H9 (cell line): Measurements from ENCODE around the gene C6orf120. TPM values are rescaled to one million over a fixed set of nuclear protein-coding genes. Genes with fewer than 3 reads are reported as not detected.

Experiments used
- DNase-seq: peaks from one replicate; pipeline ENCODE4 v3.0.0-alpha.2; 2017
- H2AFZ ChIP-seq: one replicate; pipeline ENCODE4 v1.6.1; 2013; ENCODE audit warnings: mild to moderate bottlenecking, low read length, control low read depth, moderate library complexity
- H2AK5ac ChIP-seq: 2 replicates; pipeline ENCODE4 v1.6.1; 2013; ENCODE audit warnings: low read length, control low read depth, mixed read lengths; ENCODE audit not compliant: insufficient read length
- H2BK120ac ChIP-seq: one replicate; pipeline ENCODE4 v1.6.1; 2013; ENCODE audit warnings: low read depth, mild to moderate bottlenecking, low read length, control low read depth, inconsistent platforms; ENCODE audit not compliant: poor library complexity, severe bottlenecking
- H2BK12ac ChIP-seq: 2 replicates; pipeline ENCODE4 v1.6.1; 2013; ENCODE audit warnings: low read length, control low read depth, mixed read lengths, low read depth; ENCODE audit not compliant: insufficient read length
- H2BK15ac ChIP-seq: 2 replicates; pipeline ENCODE4 v1.6.1; 2013; ENCODE audit warnings: low read depth, low read length, control low read depth
- H2BK20ac ChIP-seq: one replicate; pipeline ENCODE4 v1.6.1; 2013; ENCODE audit warnings: low read depth, mild to moderate bottlenecking, low read length, control low read depth, inconsistent platforms; ENCODE audit not compliant: poor library complexity, severe bottlenecking
- H2BK5ac ChIP-seq: 2 replicates; pipeline ENCODE4 v1.6.1; 2013; ENCODE audit warnings: low read length, control low read depth, mixed read lengths; ENCODE audit not compliant: insufficient read length
- H3K14ac ChIP-seq: 2 replicates; pipeline ENCODE4 v1.6.1; 2013; ENCODE audit warnings: low read length, control low read depth; ENCODE audit not compliant: insufficient read depth
- H3K18ac ChIP-seq: 2 replicates; pipeline ENCODE4 v1.6.1; 2013; ENCODE audit warnings: low read depth, mild to moderate bottlenecking, mixed read lengths, low read length, control low read depth; ENCODE audit not compliant: insufficient read length
- H3K23ac ChIP-seq: 2 replicates; pipeline ENCODE4 v1.6.1; 2013; ENCODE audit warnings: low read length, control low read depth, mixed read lengths, low read depth; ENCODE audit not compliant: insufficient read length
- H3K23me2 ChIP-seq: 2 replicates; pipeline ENCODE4 v1.6.1; 2013; ENCODE audit warnings: low read depth, mild to moderate bottlenecking, mixed read lengths, low read length, control low read depth; ENCODE audit not compliant: insufficient read length, poor library complexity, severe bottlenecking
- H3K27ac ChIP-seq: 2 replicates; pipeline ENCODE4 v1.5.1; 2013; ENCODE audit warnings: low read length, control low read depth, mixed read lengths, low read depth; ENCODE audit not compliant: insufficient read length
- H3K27me3 ChIP-seq: 2 replicates; pipeline ENCODE4 v1.6.1; 2013; ENCODE audit warnings: low read length, control low read depth, inconsistent platforms; ENCODE audit not compliant: insufficient read depth
- H3K4ac ChIP-seq: 2 replicates; pipeline ENCODE4 v1.6.1; 2013; ENCODE audit warnings: low read depth, mild to moderate bottlenecking, control low read depth, inconsistent platforms, low read length, moderate library complexity
- H3K4me1 ChIP-seq: 2 replicates; pipeline ENCODE4 v1.6.1; 2013; ENCODE audit warnings: low read length, control low read depth, inconsistent platforms; ENCODE audit not compliant: insufficient read depth
- H3K4me2 ChIP-seq: 2 replicates; pipeline ENCODE4 v1.6.1; 2013; ENCODE audit warnings: low read length, control low read depth, mixed read lengths; ENCODE audit not compliant: insufficient read length, insufficient read depth
- H3K56ac ChIP-seq: 2 replicates; pipeline ENCODE4 v1.6.1; 2013; ENCODE audit warnings: low read depth, mild to moderate bottlenecking, mixed read lengths, low read length, control low read depth; ENCODE audit not compliant: insufficient read length
- H3K79me1 ChIP-seq: 2 replicates; pipeline ENCODE4 v1.6.1; 2013; ENCODE audit warnings: low read depth, mild to moderate bottlenecking, moderate library complexity, low read length, control low read depth, inconsistent platforms; ENCODE audit not compliant: insufficient read depth, poor library complexity, severe bottlenecking
- H3K79me2 ChIP-seq: 2 replicates; pipeline ENCODE4 v1.6.1; 2013; ENCODE audit warnings: low read length, control low read depth, inconsistent platforms; ENCODE audit not compliant: insufficient read depth
- H3K9ac ChIP-seq: 2 replicates; pipeline ENCODE4 v1.6.1; 2013; ENCODE audit warnings: low read length, control low read depth, mixed read lengths; ENCODE audit not compliant: insufficient read length; ENCODE audit errors: extremely low read depth
- H3K9me3 ChIP-seq: one replicate; pipeline ENCODE4 v1.6.1; 2013; ENCODE audit warnings: low read depth, low read length, inconsistent platforms; ENCODE audit not compliant: control insufficient read depth
- H3T11ph ChIP-seq: one replicate; pipeline ENCODE4 v1.6.1; 2013; ENCODE audit warnings: mild to moderate bottlenecking, low read length, control low read depth, inconsistent platforms
- H4K20me1 ChIP-seq: one replicate; pipeline ENCODE4 v1.6.1; 2013; ENCODE audit not compliant: control insufficient read depth, insufficient read length, insufficient read depth
- H4K5ac ChIP-seq: 2 replicates; pipeline ENCODE4 v1.6.1; 2013; ENCODE audit warnings: low read depth, mild to moderate bottlenecking, mixed read lengths, low read length, control low read depth; ENCODE audit not compliant: insufficient read length
- H4K8ac ChIP-seq: replicated peaks from 2 replicates; pipeline ENCODE4 v1.6.1; 2013; ENCODE audit warnings: low read length, control low read depth, mixed read lengths, low read depth; ENCODE audit not compliant: insufficient read length
- H4K91ac ChIP-seq: 2 replicates; pipeline ENCODE4 v1.6.1; 2013; ENCODE audit warnings: low read depth, mild to moderate bottlenecking, moderate library complexity, mixed read lengths, low read length, control low read depth; ENCODE audit not compliant: insufficient read length
- H3K27ac Mint-ChIP-seq, 3 experiments: 2 replicates in 2 of 3; 3 replicates in 1 of 3; pipeline ENCODE4 v1.8.0; 2020 to 2021; ENCODE audit warnings: mixed read lengths in 3 of 3, mild to moderate bottlenecking in 1 of 3, moderate library complexity in 1 of 3
- H3K27me3 Mint-ChIP-seq: 2 replicates; pipeline ENCODE4 v1.8.0; 2021; ENCODE audit warnings: low read depth, mild to moderate bottlenecking, moderate library complexity, mixed read lengths
- H3K36me3 Mint-ChIP-seq, 3 experiments: 2 replicates in 2 of 3; 3 replicates in 1 of 3; pipeline ENCODE4 v1.8.0; 2020 to 2021; ENCODE audit warnings: low read depth in 3 of 3, mixed read lengths in 3 of 3; ENCODE audit not compliant: insufficient read depth in 1 of 3
- H3K4me1 Mint-ChIP-seq, 2 experiments: 2 replicates each; pipeline ENCODE4 v1.8.0; 2020; ENCODE audit warnings: mixed read lengths in 2 of 2
- H3K4me3 Mint-ChIP-seq, 2 experiments: 2 replicates in 1 of 2; 3 replicates in 1 of 2; pipeline ENCODE4 v1.8.0; 2020 to 2021; ENCODE audit warnings: mild to moderate bottlenecking in 2 of 2, mixed read lengths in 2 of 2, moderate library complexity in 1 of 2
- H3K9me3 Mint-ChIP-seq, 2 experiments: 2 replicates in 1 of 2; 3 replicates in 1 of 2; pipeline ENCODE4 v1.8.0; 2020; ENCODE audit warnings: mild to moderate bottlenecking in 2 of 2, mixed read lengths in 2 of 2, moderate library complexity in 1 of 2
- CTCF ChIP-seq: fragments of 200-600 bp; sonication (generic); conservative IDR thresholded peaks from 3 replicates; pipeline ENCODE4 v1.8.0; 2021; ENCODE audit warnings: antibody characterized with exemption, mild to moderate bottlenecking
- WGBS: extraction: QIAGEN DNeasy Blood & Tissue Kit; methylation state at CpG from one replicate; pipeline ENCODE4 v1.1.7; 2013; ENCODE audit warnings: missing lambda C conversion rate, low lambda C conversion rate, mixed read lengths; ENCODE audit not compliant: insufficient read length; ENCODE audit errors: extremely low coverage; 5-methylcytosine and 5-hydroxymethylcytosine counted together
- total RNA-seq: library from RNA; stranded (reverse); gene quantifications from 2 replicates; pipeline ENCODE4 v1.2.1, GENCODE V29; 2021

The C6orf120 gene
- total RNA-seq, 1 experiment from 2014 or later: 23.2 TPM

- Histone ChIP-seq H4K8ac (no peak overlapping the region), H3K79me1 (no peaks in the 10 kb centered on the region), H3K27ac (no peak overlapping the region), H3K23me2 (no peaks in the 10 kb centered on the region), H3K9me3 (no peaks in the 10 kb centered on the region), H3K18ac (no peak overlapping the region), H2BK5ac (no peak overlapping the region), H4K20me1 (no peaks in the 10 kb centered on the region), H3K4me2 (no peak overlapping the region), H3K79me2 (no peaks in the 10 kb centered on the region), H2BK12ac (no peak overlapping the region), H3K4me1 (no peaks in the 10 kb centered on the region), H2AK5ac (no peak overlapping the region), H3K4ac (no peak overlapping the region), H3K56ac (no peak overlapping the region), H3T11ph (no peak overlapping the region), H3K27me3 (no peaks in the 10 kb centered on the region), H4K5ac (no peak overlapping the region), H3K9ac (no peak overlapping the region), H3K23ac (no peak overlapping the region), H2BK20ac (no peak overlapping the region), H2AFZ (no peak overlapping the region), H2BK15ac (no peak overlapping the region), H2BK120ac (no peak overlapping the region), H4K91ac (no peak overlapping the region), H3K14ac (no peak overlapping the region)
- Mint-ChIP-seq H3K4me3 (no peak overlapping the region), H3K9me3 (no peaks in the 10 kb centered on the region; a peak in 2 of 5 replicates), H3K27ac (no peak overlapping the region; a peak in 2 of 7 replicates), H3K27me3 (no peaks in the 10 kb centered on the region), H3K4me1 (peaks cover 3% of the 10 kb centered on the region in 2 experiments), H3K36me3 (peaks cover 49 to 80% (median 67%) of the 10 kb centered on the region in 3 experiments)
- no peak for TF ChIP-seq CTCF
- no peak for DNase-seq
- WGBS: no CpG with 5 or more reads among the region's 8 CpGs
These were observed 38.5 kb upstream of the C6orf120 start for GRCh38 chr6:169663468-169663867.
